ENCODE measurements around the gene TMX2. TPM values are rescaled to one million over a fixed set of nuclear protein-coding genes. Genes with fewer than 3 reads are reported as not detected.

The TMX2 gene
- total RNA-seq, 1 donor from 2014 or later, result 78.2 TPM

- no peak for DNase-seq (ENCODE audit: low read depth)
These were observed 52.6 kb downstream of the TMX2 start for GRCh38 chr11:57764972-57765371.

DNA sequence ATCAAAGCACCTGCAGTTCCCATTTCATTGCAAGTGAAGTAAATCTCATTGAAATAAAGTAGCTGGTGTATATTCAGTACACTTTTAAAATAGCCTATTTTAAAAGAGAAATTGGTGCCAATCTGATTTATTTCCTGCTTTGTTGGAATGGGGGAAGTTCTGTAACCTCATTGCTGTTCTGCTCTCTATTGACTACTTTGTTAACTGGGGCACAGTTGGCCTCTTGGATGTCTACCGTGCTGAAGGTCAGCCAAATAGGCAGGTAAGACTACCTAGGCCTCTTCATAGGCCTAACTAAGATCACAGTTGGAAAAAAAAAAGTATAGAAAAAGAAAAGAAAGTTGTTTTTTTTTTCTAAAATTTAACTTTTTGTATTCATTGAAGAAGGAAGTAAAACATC, 58.4 kb downstream of the TMX2 start:
- DNase-seq (ENCODE audit: low read depth), result no peak

- DNase-seq (ENCODE audit: low read depth), result no peak
These were observed 59.0 kb downstream of the TMX2 start for GRCh38 chr11:57771365-57771764.

- DNase-seq (ENCODE audit: low read depth), result peak; percentile 50
These were observed 60.2 kb downstream of the TMX2 start for GRCh38 chr11:57772562-57772961.

DNA sequence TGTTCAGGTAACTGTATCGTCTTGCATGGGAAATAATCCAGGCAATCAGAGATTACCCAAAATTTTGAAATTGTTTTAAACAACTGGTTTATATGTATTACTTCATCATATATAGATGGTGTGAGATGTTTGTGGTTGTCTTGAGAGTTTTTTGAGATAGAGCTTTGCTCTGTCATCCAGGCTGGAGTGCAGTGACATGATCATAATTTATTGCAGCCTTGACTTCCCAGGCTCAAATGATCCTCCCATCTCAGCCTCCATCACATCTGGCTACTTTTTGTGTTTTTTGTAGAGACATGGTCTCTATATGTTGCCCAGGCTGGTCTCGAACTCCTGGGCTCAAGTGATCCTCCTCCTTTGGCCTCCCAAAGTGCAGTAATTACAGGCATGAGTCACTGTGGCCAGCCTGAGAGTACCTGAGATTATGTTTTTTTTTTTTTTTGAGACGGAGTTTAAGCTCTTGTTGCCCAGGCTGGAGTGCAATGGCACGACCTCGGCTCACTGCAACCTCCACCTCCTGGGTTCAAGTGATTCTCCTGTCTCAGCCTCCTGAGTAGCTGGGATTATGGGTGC, 60.7 kb downstream of the TMX2 start:
- DNase-seq (ENCODE audit: low read depth), result no peak

- no peak for DNase-seq (ENCODE audit: low read depth)
These were observed 63.1 kb downstream of the TMX2 start for GRCh38 chr11:57775491-57775890.

DNA sequence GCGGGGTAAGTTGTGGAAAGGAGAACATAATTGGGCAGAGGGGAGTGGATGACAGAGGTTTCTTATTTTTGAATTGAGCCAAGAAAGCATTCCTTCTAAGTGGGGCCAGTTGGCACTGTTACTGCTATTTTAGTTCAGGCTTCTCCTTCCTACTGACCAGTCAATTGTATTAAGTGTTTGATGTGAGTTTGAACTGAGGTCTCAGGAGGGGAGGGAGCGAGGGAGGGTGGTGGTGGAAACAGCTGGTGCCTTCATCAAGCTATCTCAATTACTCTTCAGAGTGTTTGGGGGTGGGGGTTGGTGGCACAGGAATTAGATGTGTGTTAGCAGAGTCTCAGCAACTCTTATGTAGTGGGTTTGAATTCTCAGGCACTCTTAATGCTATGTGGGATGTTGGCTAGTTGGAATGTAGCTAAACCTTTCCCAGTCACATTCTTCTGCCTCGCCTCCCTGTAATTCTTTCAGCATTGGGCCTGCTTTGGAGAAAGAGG, 63.7 kb downstream of the TMX2 start:
- DNase-seq (ENCODE audit: low read depth), result peak; percentile 79

- DNase-seq (ENCODE audit: low read depth), result no peak
These were observed 64.3 kb downstream of the TMX2 start for GRCh38 chr11:57776577-57777210.

GRCh38 chr11:57777969-57778317, 65.5 kb downstream of the TMX2 start:
- peak; percentile 86 for DNase-seq (ENCODE audit: low read depth)

GRCh38 chr11:57778318-57779037, 66.1 kb downstream of the TMX2 start:
- peak; percentile 99 for DNase-seq (ENCODE audit: low read depth)

- DNase-seq (ENCODE audit: low read depth), result peak; percentile 88
These were observed 66.9 kb downstream of the TMX2 start for GRCh38 chr11:57779276-57779675.

- peak; percentile 61 for DNase-seq (ENCODE audit: low read depth)
These were observed 69.1 kb downstream of the TMX2 start for GRCh38 chr11:57781529-57781943.

- no peak for DNase-seq (ENCODE audit: low read depth)
These were observed 72.7 kb downstream of the TMX2 start for GRCh38 chr11:57785072-57785471.

- no peak for DNase-seq (ENCODE audit: low read depth)
These were observed 74.0 kb downstream of the TMX2 start for GRCh38 chr11:57786436-57786835.

GRCh38 chr11:57787006-57787604, 74.7 kb downstream of the TMX2 start:
- DNase-seq (ENCODE audit: low read depth), result no peak

- peak; percentile 59 for DNase-seq (ENCODE audit: low read depth)
These were observed 75.7 kb downstream of the TMX2 start for GRCh38 chr11:57787920-57788702.

DNA sequence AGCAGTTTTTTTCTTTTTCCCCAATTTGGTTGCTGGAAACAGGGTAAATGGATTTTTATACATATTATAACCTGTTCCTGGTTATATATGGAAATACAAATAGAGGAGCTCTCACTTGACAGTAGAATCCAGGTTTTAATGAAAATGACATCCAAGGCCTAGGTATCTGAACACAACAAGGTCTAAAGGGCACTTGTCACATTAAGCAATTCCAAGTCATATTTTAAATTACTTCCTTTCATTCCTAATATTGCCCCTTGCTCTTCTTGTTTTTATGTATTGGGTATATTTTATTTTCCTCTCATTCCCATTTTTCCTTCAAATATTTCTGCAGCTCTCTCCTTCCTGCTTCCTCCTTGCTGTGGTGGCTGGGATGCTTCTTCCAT, 76.3 kb downstream of the TMX2 start:
- no peak for DNase-seq (ENCODE audit: low read depth)

Other genes with a start within 250 kb of the TMX2 start
- gene SLC43A1, start 196.9 kb upstream of the TMX2 start, total RNA-seq, result 1.2 TPM in 2 replicates
- 16.6 and 59.0 TPM in 2 replicates for gene TIMM10, start 181.8 kb upstream of the TMX2 start, total RNA-seq
- gene SMTNL1, start 175.0 kb upstream of the TMX2 start, total RNA-seq, result not detected in 2 replicates
- gene UBE2L6, start 144.9 kb upstream of the TMX2 start, total RNA-seq, result 24.7 and 38.3 TPM in 2 replicates
- gene SERPING1, start 114.9 kb upstream of the TMX2 start, total RNA-seq, result 4.2 and 61.4 TPM in 2 replicates
- gene YPEL4, start 62.7 kb upstream of the TMX2 start, total RNA-seq, result 0.35 TPM in 1 of 2 replicates, not detected in the other
- 20.3 and 34.6 TPM in 2 replicates for gene CLP1, start 54.8 kb upstream of the TMX2 start, total RNA-seq
- 45.1 and 79.9 TPM in 2 replicates for gene ZDHHC5, start 44.5 kb upstream of the TMX2 start, total RNA-seq
- 11.5 and 16.1 TPM in 2 replicates for gene MED19, start 378 bp upstream of the TMX2 start, total RNA-seq
- gene SELENOH, start 28.9 kb downstream of the TMX2 start, total RNA-seq, result 48.1 and 94.8 TPM in 2 replicates
- not detected in 2 replicates for gene BTBD18, start 39.2 kb downstream of the TMX2 start, total RNA-seq
- gene CTNND1, start 49.2 kb downstream of the TMX2 start, total RNA-seq, result 157 and 260 TPM in 2 replicates